ENCODE measurements around the gene CREB5. TPM values are rescaled to one million over a fixed set of nuclear protein-coding genes. Genes with fewer than 3 reads are reported as not detected.

CREB5 gene
- total RNA-seq, 2 experiments from 2014 or later, result not detected

DNA sequence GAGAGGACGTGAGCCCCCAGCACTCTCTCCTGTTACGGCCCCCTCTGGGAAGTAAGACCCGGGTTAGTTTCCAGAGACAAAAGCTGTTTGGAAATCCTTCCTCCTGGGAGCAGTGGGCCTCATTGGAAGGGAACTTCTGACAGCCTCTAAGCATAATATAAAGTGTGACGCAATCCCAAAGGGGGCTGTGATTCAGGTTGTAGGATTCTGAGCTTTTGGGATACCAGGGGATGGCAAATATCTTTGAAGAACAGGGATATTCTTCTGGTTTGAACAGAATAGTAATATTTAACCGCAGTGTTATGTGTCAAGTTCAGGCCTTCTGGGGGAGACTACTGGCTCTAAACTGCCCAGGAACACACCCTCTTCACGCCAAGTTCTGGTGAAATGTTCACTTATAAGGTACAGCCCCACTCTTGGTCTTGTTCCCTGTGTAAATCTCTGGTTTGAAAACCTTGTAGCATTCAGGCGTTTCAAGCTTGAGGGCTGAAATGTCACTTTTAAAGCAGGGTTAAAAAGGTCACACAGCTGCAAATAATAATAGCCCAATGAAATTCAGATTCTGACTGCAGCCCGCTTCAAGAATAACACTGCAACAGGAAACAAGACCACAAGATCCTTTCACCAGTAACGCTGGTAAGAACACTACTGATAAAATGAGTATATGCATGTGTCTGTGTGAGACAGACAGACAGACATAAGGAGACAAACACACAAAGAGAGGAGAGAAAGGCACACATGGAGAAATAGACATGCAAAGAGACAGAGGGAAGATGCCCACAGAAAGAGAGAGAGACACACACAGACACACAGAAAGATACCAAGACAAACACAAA lies 69.0 kb downstream of the CREB5 start:
- no peak for DNase-seq
- H3K27ac Mint-ChIP-seq, result no peak overlapping the region
- H3K4me1 Mint-ChIP-seq, result no peaks in the 10 kb centered on the region
- no peak overlapping the region for H3K4me3 Mint-ChIP-seq
- H3K27me3 Mint-ChIP-seq, result peaks cover 2% of the 10 kb centered on the region
- H3K36me3 Mint-ChIP-seq (ENCODE audit: low read depth), result no peaks in the 10 kb centered on the region
- POLR2A ChIA-PET, result no interaction called here
- no peaks in the 10 kb centered on the region for H3K9me3 Mint-ChIP-seq
- CTCF ChIA-PET, result interaction anchor here (0.6 kb wide), 1 partner anchor 15 kb away, joined by 3 read pairs; no protein-coding TSS in a partner anchor

DNA sequence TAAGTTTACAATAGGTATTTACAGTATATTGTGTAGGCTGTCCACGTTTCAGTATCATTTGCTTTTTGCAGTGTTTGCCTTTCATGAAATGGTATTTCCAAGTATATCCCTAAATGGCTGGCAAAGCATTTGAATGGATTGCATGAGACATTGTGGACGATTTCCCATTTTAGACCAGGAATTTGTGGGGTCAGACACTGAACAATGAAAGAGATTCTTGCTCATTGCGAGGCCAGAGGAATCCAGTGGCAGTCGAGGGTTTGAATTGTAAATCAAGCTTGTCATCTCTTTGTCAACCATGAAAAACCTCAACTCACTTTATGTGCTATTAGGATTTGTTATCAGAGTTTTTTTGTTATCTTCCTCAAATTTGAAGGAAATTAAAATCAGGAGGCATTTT lies 70.8 kb downstream of the CREB5 start:
- CTCF ChIA-PET, result no interaction called here
- Mint-ChIP-seq H3K4me1 (no peaks in the 10 kb centered on the region), H3K4me3 (no peak overlapping the region), H3K27ac (no peak overlapping the region), H3K36me3 (ENCODE audit: low read depth) (no peaks in the 10 kb centered on the region), H3K27me3 (peaks cover 2% of the 10 kb centered on the region), H3K9me3 (no peaks in the 10 kb centered on the region)
- no peak for DNase-seq
- POLR2A ChIA-PET, result no interaction called here

DNA sequence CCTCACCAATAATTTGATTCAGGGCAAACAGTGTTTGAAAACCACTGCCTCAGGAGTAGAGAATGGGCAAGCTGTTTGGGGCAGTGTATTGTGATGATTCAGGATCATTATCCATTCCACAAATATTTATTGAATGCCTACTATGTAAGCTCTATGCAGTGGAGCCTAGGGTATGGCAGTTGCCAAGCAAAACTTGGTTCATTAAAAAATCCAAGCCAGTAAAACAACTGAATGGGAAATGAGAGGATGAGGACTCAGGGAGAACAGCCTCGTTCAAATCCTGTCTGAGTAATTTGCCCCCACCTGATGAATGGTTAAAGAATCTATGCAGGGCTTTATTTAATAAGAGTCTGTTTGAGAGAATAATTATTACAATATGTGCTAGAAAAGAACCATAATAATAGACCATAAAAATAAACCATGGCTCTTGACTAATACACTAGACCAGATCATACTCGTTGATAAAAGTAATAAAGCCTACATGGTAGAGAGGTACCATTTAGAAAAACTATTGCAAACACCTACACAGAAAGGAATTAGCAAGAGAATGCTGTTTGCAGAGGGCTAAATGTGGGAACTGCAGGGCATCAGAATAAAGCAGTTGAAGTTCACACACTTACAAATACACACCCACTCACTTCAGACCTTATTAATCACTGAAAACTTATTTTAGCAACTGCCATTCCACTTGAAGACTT lies 71.7 kb downstream of the CREB5 start:
- H3K36me3 Mint-ChIP-seq (ENCODE audit: low read depth), result no peaks in the 10 kb centered on the region
- no peaks in the 10 kb centered on the region for H3K4me1 Mint-ChIP-seq
- DNase-seq, result no peak
- H3K27me3 Mint-ChIP-seq, result peaks cover 2% of the 10 kb centered on the region
- H3K4me3 Mint-ChIP-seq, result no peak overlapping the region
- POLR2A ChIA-PET, result no interaction called here
- H3K27ac Mint-ChIP-seq, result no peak overlapping the region
- peaks cover 3% of the 10 kb centered on the region for H3K9me3 Mint-ChIP-seq
- CTCF ChIA-PET, result no interaction called here

DNA sequence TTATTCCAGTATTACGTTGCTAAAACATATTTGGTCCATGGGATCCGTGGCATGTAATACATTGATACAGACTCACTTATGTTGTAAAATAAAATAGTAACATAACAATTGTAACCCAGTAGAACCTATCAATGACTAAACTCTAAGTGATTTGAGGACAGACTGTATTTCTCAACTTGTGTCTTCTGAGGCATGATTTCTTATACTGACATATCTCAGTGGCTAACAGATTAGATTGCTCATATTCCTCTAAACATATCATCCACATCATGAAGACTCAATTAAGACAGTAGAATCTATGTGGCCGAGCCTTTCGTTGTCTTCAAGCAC lies 72.3 kb downstream of the CREB5 start:
- Mint-ChIP-seq H3K27ac (no peak overlapping the region), H3K4me3 (no peak overlapping the region), H3K36me3 (ENCODE audit: low read depth) (no peaks in the 10 kb centered on the region), H3K9me3 (peaks cover 3% of the 10 kb centered on the region), H3K27me3 (peaks cover 2% of the 10 kb centered on the region), H3K4me1 (no peaks in the 10 kb centered on the region)
- DNase-seq, result no peak
- POLR2A ChIA-PET, result no interaction called here
- CTCF ChIA-PET, result no interaction called here

DNA sequence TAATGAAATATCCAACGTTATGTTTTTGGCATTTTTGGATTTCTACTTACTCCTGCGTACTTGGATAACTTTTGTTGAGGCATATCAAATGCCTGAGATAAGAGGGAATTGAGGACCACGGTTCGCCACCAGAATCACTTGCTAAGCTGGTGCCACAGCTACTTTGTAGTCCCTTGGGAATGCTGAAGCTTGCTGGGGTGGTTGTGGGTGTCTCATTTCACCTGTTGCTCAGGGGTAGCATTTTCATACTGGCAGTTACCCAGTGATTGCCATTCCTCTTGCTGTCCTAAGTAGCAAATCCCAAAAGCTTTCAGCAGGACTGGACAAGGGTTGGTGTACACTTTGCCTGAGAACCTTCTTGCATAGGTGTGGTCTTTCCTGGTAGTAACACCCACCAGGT lies 75.2 kb downstream of the CREB5 start:
- H3K9me3 Mint-ChIP-seq, result peaks cover 3% of the 10 kb centered on the region
- DNase-seq, result no peak
- H3K36me3 Mint-ChIP-seq (ENCODE audit: low read depth), result no peaks in the 10 kb centered on the region
- no peak overlapping the region for H3K27ac Mint-ChIP-seq
- CTCF ChIA-PET, result no interaction called here
- H3K4me3 Mint-ChIP-seq, result no peak overlapping the region
- H3K27me3 Mint-ChIP-seq, result no peaks in the 10 kb centered on the region
- POLR2A ChIA-PET, result no interaction called here
- no peaks in the 10 kb centered on the region for H3K4me1 Mint-ChIP-seq

DNA sequence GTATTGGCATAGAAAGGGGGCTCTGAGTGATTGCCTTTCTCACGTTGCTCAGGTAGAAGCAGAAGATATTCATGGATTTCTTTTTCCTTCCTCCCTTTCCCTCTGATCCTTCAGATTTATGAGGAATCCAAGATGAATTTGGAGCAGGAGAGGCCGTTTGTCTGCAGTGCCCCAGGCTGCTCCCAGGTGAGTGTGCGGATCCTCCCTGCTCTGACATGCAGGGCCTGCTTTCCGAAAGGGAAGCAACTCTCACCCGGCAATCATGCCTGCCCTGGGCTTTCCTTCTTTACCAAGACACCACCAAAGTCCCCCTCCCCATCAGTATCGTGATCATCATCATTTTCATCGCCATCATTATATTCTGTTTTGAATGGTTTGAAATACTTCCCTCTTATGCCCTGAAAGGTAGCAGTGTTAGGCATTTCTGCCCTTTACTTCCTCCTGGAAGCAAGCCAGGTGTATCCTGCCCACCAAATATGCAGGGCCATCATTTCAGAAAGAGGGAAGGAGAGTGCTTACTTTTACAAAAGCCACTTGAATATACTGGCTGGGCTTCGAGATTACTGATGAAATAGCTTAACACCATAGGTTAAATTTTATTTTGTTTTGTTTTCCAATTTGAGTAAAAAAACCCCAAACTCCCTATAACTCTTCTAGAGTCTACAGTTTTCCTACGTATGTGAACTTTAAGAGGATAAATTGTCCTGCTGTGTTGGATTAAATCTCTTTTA lies 75.9 kb downstream of the CREB5 start:
- Mint-ChIP-seq H3K36me3 (ENCODE audit: low read depth) (no peaks in the 10 kb centered on the region), H3K4me1 (no peaks in the 10 kb centered on the region), H3K27ac (no peak overlapping the region), H3K4me3 (no peak overlapping the region), H3K9me3 (peaks cover 3% of the 10 kb centered on the region), H3K27me3 (no peaks in the 10 kb centered on the region)
- ChIA-PET POLR2A (no interaction called here), CTCF (no interaction called here)
- DNase-seq, result no peak

DNA sequence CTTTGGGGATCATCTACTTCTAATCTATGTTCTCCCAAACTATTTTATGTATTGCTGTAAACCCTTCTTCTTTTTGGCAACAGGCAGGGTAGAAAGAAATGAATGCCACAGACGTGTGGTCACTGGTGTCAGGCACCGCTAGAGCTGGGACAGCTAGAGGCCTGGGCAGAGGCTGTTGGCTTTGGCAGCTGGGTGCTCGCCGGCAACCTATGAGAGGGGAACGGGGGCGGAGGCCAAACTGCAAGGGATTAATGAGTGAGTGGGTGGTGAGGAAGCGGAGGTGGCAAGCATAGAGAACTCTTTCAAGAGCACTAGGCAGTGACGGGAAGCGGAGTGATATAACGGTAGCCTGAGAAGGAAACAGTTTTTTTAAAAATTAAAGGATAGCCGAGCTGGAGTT lies 78.5 kb downstream of the CREB5 start:
- no peak overlapping the region for H3K4me3 Mint-ChIP-seq
- CTCF ChIA-PET, result no interaction called here
- POLR2A ChIA-PET, result no interaction called here
- no peak overlapping the region for H3K27ac Mint-ChIP-seq
- DNase-seq, result no peak
- H3K9me3 Mint-ChIP-seq, result peaks cover 3% of the 10 kb centered on the region
- H3K36me3 Mint-ChIP-seq (ENCODE audit: low read depth), result no peaks in the 10 kb centered on the region
- H3K4me1 Mint-ChIP-seq, result no peaks in the 10 kb centered on the region
- H3K27me3 Mint-ChIP-seq, result no peaks in the 10 kb centered on the region

DNA sequence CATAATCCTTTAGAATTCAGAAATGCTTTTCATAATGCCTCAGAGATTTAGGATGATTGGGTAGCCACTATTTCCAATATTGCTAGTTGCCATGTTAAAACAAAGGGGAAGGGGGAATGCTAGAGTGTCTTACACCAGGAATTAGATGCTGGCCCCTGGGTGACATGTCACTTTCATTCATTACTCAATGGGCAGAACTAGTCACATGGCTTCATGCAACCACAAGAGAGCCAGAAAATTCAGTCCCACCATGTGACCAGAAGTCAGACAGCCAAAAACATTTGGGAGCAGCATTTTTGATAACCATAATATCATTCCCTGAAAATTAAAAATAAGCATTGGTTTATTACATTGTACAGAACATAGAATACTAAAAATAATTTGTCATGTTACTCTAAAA lies 81.2 kb downstream of the CREB5 start:
- H3K36me3 Mint-ChIP-seq (ENCODE audit: low read depth), result no peaks in the 10 kb centered on the region
- no peak overlapping the region for H3K4me3 Mint-ChIP-seq
- CTCF ChIA-PET, result no interaction called here
- peaks cover 3% of the 10 kb centered on the region for H3K9me3 Mint-ChIP-seq
- DNase-seq, result no peak
- POLR2A ChIA-PET, result no interaction called here
- H3K27ac Mint-ChIP-seq, result no peak overlapping the region
- no peaks in the 10 kb centered on the region for H3K27me3 Mint-ChIP-seq
- H3K4me1 Mint-ChIP-seq, result no peaks in the 10 kb centered on the region

DNA sequence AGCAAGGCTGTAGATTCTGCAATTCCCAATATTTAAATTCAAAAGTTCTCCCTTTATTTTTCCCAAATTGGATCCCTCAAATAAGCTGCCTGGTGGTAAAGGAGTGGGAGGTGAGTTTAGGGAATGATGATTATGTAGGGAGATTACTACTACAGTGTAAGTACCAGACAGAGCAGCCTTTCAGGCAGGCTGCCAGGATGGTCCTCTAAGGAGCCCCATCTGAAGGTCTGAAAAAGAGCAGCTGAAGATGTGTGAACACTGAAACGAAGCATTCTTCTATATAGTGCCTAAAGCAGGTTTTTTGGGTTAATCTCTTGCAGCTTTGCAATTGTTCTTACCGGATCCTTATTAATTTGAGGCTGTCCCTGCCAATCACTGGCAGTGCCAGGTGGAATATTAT lies 84.7 kb downstream of the CREB5 start:
- no peaks in the 10 kb centered on the region for H3K27me3 Mint-ChIP-seq
- ChIA-PET POLR2A (no interaction called here), CTCF (no interaction called here)
- no peaks in the 10 kb centered on the region for H3K9me3 Mint-ChIP-seq
- H3K4me3 Mint-ChIP-seq, result no peak overlapping the region
- DNase-seq, result no peak
- no peak overlapping the region for H3K27ac Mint-ChIP-seq
- no peaks in the 10 kb centered on the region for H3K36me3 Mint-ChIP-seq (ENCODE audit: low read depth)
- H3K4me1 Mint-ChIP-seq, result no peaks in the 10 kb centered on the region

DNA sequence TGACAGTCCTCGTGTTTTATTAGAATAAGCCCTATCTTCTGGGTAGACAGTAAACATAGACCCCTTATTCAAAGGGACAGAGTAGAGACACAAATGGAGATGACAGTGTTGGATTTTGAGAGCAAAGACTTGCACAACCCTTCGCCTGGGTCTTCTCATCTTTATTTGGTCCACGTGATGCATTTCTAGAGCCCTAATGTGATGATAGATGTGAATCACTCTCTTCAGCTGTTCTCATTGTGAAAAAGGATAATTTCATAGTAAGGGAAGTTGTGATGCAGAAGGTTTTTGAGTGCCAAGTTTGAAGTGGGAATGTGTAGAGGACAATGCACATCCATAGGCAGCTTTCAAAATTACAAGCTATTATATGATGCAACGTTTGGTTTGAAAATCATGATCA lies 86.3 kb downstream of the CREB5 start:
- POLR2A ChIA-PET, result no interaction called here
- H3K27me3 Mint-ChIP-seq, result no peaks in the 10 kb centered on the region
- H3K27ac Mint-ChIP-seq, result no peak overlapping the region
- CTCF ChIA-PET, result no interaction called here
- H3K4me3 Mint-ChIP-seq, result no peak overlapping the region
- H3K36me3 Mint-ChIP-seq (ENCODE audit: low read depth), result no peaks in the 10 kb centered on the region
- DNase-seq, result no peak
- no peaks in the 10 kb centered on the region for H3K4me1 Mint-ChIP-seq
- no peaks in the 10 kb centered on the region for H3K9me3 Mint-ChIP-seq

DNA sequence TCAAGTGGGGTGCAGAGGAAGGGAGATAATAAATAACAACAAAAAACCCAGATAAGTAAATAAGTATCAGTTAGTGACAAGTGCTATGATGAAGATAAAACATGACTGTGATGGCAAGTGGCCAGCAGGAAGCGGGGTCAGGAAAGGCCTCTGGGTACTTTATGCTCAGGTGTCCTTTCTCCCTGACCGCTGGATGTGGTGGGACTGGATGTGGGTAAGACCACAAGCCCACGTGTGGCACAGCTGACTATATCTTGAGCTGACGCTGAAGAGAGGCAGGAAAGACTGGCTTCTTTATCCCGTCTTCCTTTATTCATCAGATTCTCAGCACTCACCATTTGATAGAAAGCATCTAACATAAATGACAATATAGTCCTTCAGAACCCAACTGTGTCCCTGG lies 87.8 kb downstream of the CREB5 start:
- Mint-ChIP-seq H3K4me1 (no peaks in the 10 kb centered on the region), H3K4me3 (no peak overlapping the region), H3K36me3 (ENCODE audit: low read depth) (no peaks in the 10 kb centered on the region), H3K27me3 (no peaks in the 10 kb centered on the region), H3K9me3 (no peaks in the 10 kb centered on the region), H3K27ac (no peak overlapping the region)
- ChIA-PET CTCF (no interaction called here), POLR2A (no interaction called here)
- no peak for DNase-seq

DNA sequence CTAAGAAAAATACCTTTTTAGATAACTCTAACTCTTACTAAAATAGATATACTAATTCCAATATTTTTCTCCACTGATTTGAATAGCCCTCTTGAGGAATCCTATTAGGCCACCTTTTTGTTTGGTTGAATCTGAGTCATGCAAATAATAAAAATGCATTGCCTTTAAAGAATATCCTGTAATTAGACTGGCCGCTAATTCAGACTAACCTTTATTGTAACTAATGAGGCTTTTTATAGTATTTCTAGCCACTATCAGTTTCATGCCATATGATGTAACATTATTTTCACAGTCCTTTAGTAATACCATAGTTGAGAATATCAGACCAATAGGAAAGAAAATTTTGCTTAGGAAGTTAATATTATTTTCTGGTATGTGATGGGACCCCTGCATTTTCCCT lies 90.1 kb downstream of the CREB5 start:
- ChIA-PET POLR2A (no interaction called here), CTCF (no interaction called here)
- Mint-ChIP-seq H3K4me1 (no peaks in the 10 kb centered on the region), H3K36me3 (ENCODE audit: low read depth) (no peaks in the 10 kb centered on the region), H3K27me3 (peaks cover 2% of the 10 kb centered on the region), H3K27ac (no peak overlapping the region), H3K9me3 (no peaks in the 10 kb centered on the region), H3K4me3 (no peak overlapping the region)
- DNase-seq, result no peak

DNA sequence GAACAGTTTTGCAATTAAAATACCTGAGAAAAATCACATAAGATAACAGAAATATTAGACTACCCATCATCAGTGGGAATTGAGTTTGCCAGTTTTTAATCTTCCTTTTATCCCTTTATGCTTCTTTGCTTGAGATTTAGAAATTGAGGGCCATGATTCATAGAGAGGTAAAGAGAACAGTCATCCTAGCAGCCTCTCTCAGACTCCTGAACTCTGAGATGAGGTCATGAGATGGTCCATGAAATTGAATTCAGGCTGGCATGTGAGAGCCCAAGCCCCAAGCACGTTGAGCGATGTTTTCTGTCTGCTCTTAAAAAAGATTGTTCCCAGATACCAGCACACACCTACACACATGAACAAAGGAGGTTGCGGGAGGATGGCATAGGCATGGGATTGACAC lies 91.1 kb downstream of the CREB5 start:
- Mint-ChIP-seq H3K9me3 (no peaks in the 10 kb centered on the region), H3K27me3 (peaks cover 2% of the 10 kb centered on the region), H3K27ac (no peak overlapping the region), H3K4me1 (no peaks in the 10 kb centered on the region), H3K36me3 (ENCODE audit: low read depth) (no peaks in the 10 kb centered on the region), H3K4me3 (no peak overlapping the region)
- POLR2A ChIA-PET, result no interaction called here
- no peak for DNase-seq
- CTCF ChIA-PET, result no interaction called here

DNA sequence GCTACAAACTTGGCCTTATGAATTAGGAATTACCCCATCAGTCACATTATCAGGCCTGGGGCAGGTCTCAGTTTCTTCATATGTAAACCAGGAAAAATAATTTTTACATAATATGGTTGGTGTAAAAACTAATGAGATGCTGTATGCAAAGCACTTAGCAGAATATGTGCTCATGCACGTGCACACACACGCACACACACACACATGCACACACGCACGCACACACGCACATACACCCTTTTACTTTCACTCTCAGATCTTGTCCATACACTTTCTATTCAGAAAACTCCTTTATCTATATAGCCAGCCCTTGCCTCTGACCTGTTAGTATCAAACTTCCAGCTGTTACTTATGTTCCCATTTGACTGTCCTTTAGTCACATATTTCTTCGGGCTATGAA lies 92.7 kb downstream of the CREB5 start:
- CTCF ChIA-PET, result no interaction called here
- no peaks in the 10 kb centered on the region for H3K9me3 Mint-ChIP-seq

More for the DNA sequence above, 92.7 kb downstream of the CREB5 start:
- Mint-ChIP-seq H3K36me3 (ENCODE audit: low read depth) (no peaks in the 10 kb centered on the region), H3K27me3 (peaks cover 2% of the 10 kb centered on the region), H3K27ac (no peak overlapping the region), H3K4me3 (no peak overlapping the region), H3K4me1 (peaks cover 2% of the 10 kb centered on the region)
- DNase-seq, result no peak
- POLR2A ChIA-PET, result no interaction called here
